Measurements from ENCODE around the gene ADNP2.
"Not testable (repeated sequence)": the region's sequence is repeated elsewhere in the genome, so short reads cannot be mapped to it uniquely, and the experiment has no call there.

The ADNP2 gene

DNA sequence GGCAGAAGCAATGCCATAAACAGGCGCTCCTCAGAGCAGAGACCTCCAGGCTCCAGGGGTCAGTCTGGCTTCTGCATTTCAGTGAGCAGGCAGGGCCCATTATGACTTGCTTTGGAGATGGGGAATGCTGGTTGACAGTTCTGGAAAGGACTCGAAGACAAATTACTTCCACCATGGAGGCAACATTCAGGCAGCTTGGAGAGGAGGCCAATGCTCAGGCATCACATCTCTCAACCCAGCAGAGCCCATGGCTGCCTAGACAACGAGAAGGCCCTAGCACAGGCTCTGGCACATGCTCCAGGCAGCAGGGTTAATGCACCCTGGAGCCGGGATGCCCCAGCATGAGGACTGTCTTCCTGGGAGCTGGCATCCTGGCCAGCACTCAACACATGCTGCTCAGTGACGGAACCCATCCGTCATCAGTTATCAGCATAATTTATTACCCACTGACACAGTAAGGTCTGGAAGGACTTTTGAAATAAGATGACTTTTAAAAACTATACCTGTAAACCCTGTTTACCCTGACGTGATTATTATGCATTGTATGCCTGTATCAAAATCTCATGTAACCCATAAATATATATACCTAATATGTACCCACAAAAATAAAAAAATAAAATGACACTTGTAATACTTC is 52.8 kb downstream of the ADNP2 start:
- no peak overlapping the region for H3K4me3 ChIP-seq (ENCODE audit: extremely low read depth, insufficient read depth, low read length, poor library complexity, severe bottlenecking)
- no peaks in the 10 kb centered on the region for H3K4me1 ChIP-seq (ENCODE audit: control insufficient read depth, insufficient read depth, low read length, poor library complexity, severe bottlenecking)
- peaks cover 16% of the 10 kb centered on the region for H3K9me3 ChIP-seq (ENCODE audit: control insufficient read depth, low read length)
- H3K27ac ChIP-seq (ENCODE audit: low read depth, low read length, severe bottlenecking): no peak overlapping the region
- peaks cover 57% of the 10 kb centered on the region for H3K36me3 ChIP-seq (ENCODE audit: control insufficient read depth, insufficient read depth, low read length)
- 87 to 96% methylated on average over 4 of the region's 7 CpGs for WGBS, 2 experiments (ENCODE audit: insufficient coverage in 2 of 2)

DNA sequence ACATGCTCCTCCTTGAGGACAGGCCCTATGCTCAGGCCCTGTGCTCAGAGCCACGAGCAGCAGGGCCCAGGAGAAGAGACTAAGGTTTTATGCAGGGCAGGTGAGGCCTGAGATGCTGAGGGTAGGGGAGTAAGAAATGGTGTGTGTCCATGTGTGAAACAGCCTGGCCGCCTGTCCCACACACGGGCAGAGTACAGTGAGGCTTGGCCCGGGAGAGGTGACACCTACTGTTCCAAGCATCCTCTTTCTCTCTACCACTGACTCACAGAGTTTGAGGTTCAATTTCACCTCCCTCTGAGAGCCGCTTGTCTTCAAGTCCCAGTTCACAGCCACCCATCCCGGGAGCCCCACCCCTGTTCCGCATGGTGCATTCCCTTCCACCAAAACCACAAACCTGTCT is 54.1 kb downstream of the ADNP2 start:
- WGBS, 2 experiments (ENCODE audit: insufficient coverage in 2 of 2): 88 to 100% methylated on average over 3 to 4 of the region's 7 CpGs
- H3K27ac ChIP-seq (ENCODE audit: low read depth, low read length, severe bottlenecking): no peak overlapping the region
- H3K9me3 ChIP-seq (ENCODE audit: control insufficient read depth, low read length): peaks cover 16% of the 10 kb centered on the region
- H3K4me3 ChIP-seq (ENCODE audit: extremely low read depth, insufficient read depth, low read length, poor library complexity, severe bottlenecking): no peak overlapping the region
- H3K36me3 ChIP-seq (ENCODE audit: control insufficient read depth, insufficient read depth, low read length): peaks cover 52% of the 10 kb centered on the region
- H3K4me1 ChIP-seq (ENCODE audit: control insufficient read depth, insufficient read depth, low read length, poor library complexity, severe bottlenecking): no peaks in the 10 kb centered on the region

- not testable (repeated sequence) for H3K27ac ChIP-seq (ENCODE audit: low read depth, low read length, severe bottlenecking); H3K4me1 ChIP-seq (ENCODE audit: control insufficient read depth, insufficient read depth, low read length, poor library complexity, severe bottlenecking); H3K4me3 ChIP-seq (ENCODE audit: extremely low read depth, insufficient read depth, low read length, poor library complexity, severe bottlenecking)
- 88 to 90% methylated on average over 5 to 8 of the region's 9 CpGs for WGBS, 2 experiments (ENCODE audit: insufficient coverage in 2 of 2)
- Histone ChIP-seq H3K9me3 (ENCODE audit: control insufficient read depth, low read length) (peaks cover 16% of the 10 kb centered on the region), H3K36me3 (ENCODE audit: control insufficient read depth, insufficient read depth, low read length) (peaks cover 37% of the 10 kb centered on the region)
These were observed 55.8 kb downstream of the ADNP2 start for GRCh38 chr18:80164727-80165355.

GRCh38 chr18:80166240-80166639 is 57.2 kb downstream of the ADNP2 start:
- Histone ChIP-seq H3K4me1 (ENCODE audit: control insufficient read depth, insufficient read depth, low read length, poor library complexity, severe bottlenecking) (no peaks in the 10 kb centered on the region), H3K9me3 (ENCODE audit: control insufficient read depth, low read length) (peaks cover 16% of the 10 kb centered on the region), H3K4me3 (ENCODE audit: extremely low read depth, insufficient read depth, low read length, poor library complexity, severe bottlenecking) (no peak overlapping the region), H3K36me3 (ENCODE audit: control insufficient read depth, insufficient read depth, low read length) (peaks cover 24% of the 10 kb centered on the region), H3K27ac (ENCODE audit: low read depth, low read length, severe bottlenecking) (no peak overlapping the region)
- WGBS, 2 experiments (ENCODE audit: insufficient coverage in 2 of 2): 94 to 97% methylated on average over 10 of the region's 10 CpGs

DNA sequence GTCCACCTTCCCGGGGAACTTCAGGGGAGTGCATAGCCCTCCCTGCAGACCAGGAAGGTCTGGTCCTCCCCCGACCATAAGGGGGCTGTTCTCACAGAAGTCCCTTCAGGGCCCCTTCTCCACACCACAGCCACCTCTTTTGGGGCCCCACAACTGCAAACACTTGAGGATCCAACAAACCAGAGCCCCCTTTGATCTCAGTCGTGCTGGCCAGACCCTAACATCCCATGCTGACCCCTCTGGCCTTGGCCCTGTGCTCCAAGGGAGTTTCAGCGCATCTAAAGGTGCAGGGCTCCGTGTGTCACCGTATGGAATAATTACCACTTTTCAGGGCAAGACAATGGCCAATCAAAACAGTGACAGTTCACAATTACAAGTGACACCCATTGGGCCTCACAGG is 57.7 kb downstream of the ADNP2 start:
- 82 to 89% methylated on average over 5 to 6 of the region's 6 CpGs for WGBS, 2 experiments (ENCODE audit: insufficient coverage in 2 of 2)
- Histone ChIP-seq H3K4me1 (ENCODE audit: control insufficient read depth, insufficient read depth, low read length, poor library complexity, severe bottlenecking) (no peaks in the 10 kb centered on the region), H3K36me3 (ENCODE audit: control insufficient read depth, insufficient read depth, low read length) (peaks cover 19% of the 10 kb centered on the region), H3K9me3 (ENCODE audit: control insufficient read depth, low read length) (peaks cover 16% of the 10 kb centered on the region), H3K27ac (ENCODE audit: low read depth, low read length, severe bottlenecking) (no peak overlapping the region), H3K4me3 (ENCODE audit: extremely low read depth, insufficient read depth, low read length, poor library complexity, severe bottlenecking) (no peak overlapping the region)

GRCh38 chr18:80167331-80167730 is 58.3 kb downstream of the ADNP2 start:
- Histone ChIP-seq H3K4me1 (ENCODE audit: control insufficient read depth, insufficient read depth, low read length, poor library complexity, severe bottlenecking) (no peaks in the 10 kb centered on the region), H3K27ac (ENCODE audit: low read depth, low read length, severe bottlenecking) (no peak overlapping the region), H3K4me3 (ENCODE audit: extremely low read depth, insufficient read depth, low read length, poor library complexity, severe bottlenecking) (no peak overlapping the region), H3K36me3 (ENCODE audit: control insufficient read depth, insufficient read depth, low read length) (peaks cover 14% of the 10 kb centered on the region), H3K9me3 (ENCODE audit: control insufficient read depth, low read length) (peaks cover 16% of the 10 kb centered on the region)
- 92 to 93% methylated on average over 6 to 9 of the region's 9 CpGs for WGBS, 2 experiments (ENCODE audit: insufficient coverage in 2 of 2)

- peaks cover 16% of the 10 kb centered on the region for H3K9me3 ChIP-seq (ENCODE audit: control insufficient read depth, low read length)
- no peak overlapping the region for H3K27ac ChIP-seq (ENCODE audit: low read depth, low read length, severe bottlenecking)
- no peak overlapping the region for H3K4me3 ChIP-seq (ENCODE audit: extremely low read depth, insufficient read depth, low read length, poor library complexity, severe bottlenecking)
- 88 to 94% methylated on average over 10 of the region's 13 CpGs for WGBS, 2 experiments (ENCODE audit: insufficient coverage in 2 of 2)
- H3K36me3 ChIP-seq (ENCODE audit: control insufficient read depth, insufficient read depth, low read length): peaks cover 8% of the 10 kb centered on the region
- H3K4me1 ChIP-seq (ENCODE audit: control insufficient read depth, insufficient read depth, low read length, poor library complexity, severe bottlenecking): no peaks in the 10 kb centered on the region
These were observed 58.9 kb downstream of the ADNP2 start for GRCh38 chr18:80167931-80168330.

DNA sequence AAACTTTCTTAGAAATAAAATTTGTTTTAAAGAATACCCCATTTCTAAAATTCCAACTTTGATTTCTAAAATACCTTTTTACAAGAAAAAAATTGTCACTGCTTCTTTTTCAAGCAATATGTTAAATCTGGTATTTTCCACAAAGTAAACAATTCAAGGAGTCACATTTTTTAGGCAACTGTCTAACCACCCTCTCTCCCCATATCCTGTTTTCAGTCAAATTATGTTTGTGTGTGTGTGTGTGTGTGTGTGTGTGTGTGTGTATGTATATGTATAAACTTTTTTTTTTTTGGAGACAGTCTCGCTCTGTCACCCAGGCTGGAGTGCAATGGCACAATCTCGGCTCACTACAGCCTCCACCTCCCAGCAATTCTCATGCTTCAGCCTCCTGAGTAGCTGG is 59.3 kb downstream of the ADNP2 start:
- H3K4me3 ChIP-seq (ENCODE audit: extremely low read depth, insufficient read depth, low read length, poor library complexity, severe bottlenecking): no peak overlapping the region
- no peaks in the 10 kb centered on the region for H3K4me1 ChIP-seq (ENCODE audit: control insufficient read depth, insufficient read depth, low read length, poor library complexity, severe bottlenecking)
- peaks cover 6% of the 10 kb centered on the region for H3K36me3 ChIP-seq (ENCODE audit: control insufficient read depth, insufficient read depth, low read length)
- 80 to 100% methylated on average over 1 of the region's 2 CpGs for WGBS, 2 experiments (ENCODE audit: insufficient coverage in 2 of 2)
- H3K9me3 ChIP-seq (ENCODE audit: control insufficient read depth, low read length): peaks cover 16% of the 10 kb centered on the region
- H3K27ac ChIP-seq (ENCODE audit: low read depth, low read length, severe bottlenecking): no peak overlapping the region

GRCh38 chr18:80168982-80169381 is 59.9 kb downstream of the ADNP2 start:
- H3K9me3 ChIP-seq (ENCODE audit: control insufficient read depth, low read length): peaks cover 15% of the 10 kb centered on the region
- H3K27ac ChIP-seq (ENCODE audit: low read depth, low read length, severe bottlenecking): no peak overlapping the region
- H3K4me1 ChIP-seq (ENCODE audit: control insufficient read depth, insufficient read depth, low read length, poor library complexity, severe bottlenecking): no peaks in the 10 kb centered on the region
- 95 to 96% methylated on average over 12 to 15 of the region's 15 CpGs for WGBS, 2 experiments (ENCODE audit: insufficient coverage in 2 of 2)
- H3K36me3 ChIP-seq (ENCODE audit: control insufficient read depth, insufficient read depth, low read length): peaks cover under 1% of the 10 kb centered on the region
- H3K4me3 ChIP-seq (ENCODE audit: extremely low read depth, insufficient read depth, low read length, poor library complexity, severe bottlenecking): no peak overlapping the region

DNA sequence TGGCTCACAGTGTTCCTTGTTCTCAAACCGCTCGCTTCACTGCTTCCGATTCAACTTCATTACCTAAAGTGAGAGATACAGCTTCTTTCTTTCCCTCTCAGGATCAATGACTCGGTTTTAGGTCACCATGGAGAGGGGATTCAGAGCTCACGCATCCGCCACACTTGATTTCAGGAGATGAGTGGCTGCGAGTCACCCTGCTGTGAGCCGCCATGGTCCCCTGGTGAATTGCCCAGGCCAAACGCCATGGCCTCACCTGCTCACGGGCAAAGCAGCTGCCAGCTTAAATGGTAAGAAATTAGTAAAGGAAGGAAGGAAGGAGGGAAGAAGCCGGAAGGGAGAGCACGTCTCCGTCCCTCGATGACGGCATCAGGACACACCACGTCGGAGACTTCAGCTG is 60.5 kb downstream of the ADNP2 start:
- Histone ChIP-seq H3K4me3 (ENCODE audit: extremely low read depth, insufficient read depth, low read length, poor library complexity, severe bottlenecking) (no peak overlapping the region), H3K4me1 (ENCODE audit: control insufficient read depth, insufficient read depth, low read length, poor library complexity, severe bottlenecking) (no peaks in the 10 kb centered on the region), H3K36me3 (ENCODE audit: control insufficient read depth, insufficient read depth, low read length) (no peaks in the 10 kb centered on the region), H3K27ac (ENCODE audit: low read depth, low read length, severe bottlenecking) (no peak overlapping the region), H3K9me3 (ENCODE audit: control insufficient read depth, low read length) (peaks cover 9% of the 10 kb centered on the region)
- 95 to 96% methylated on average over 14 to 15 of the region's 17 CpGs for WGBS, 2 experiments (ENCODE audit: insufficient coverage in 2 of 2)

DNA sequence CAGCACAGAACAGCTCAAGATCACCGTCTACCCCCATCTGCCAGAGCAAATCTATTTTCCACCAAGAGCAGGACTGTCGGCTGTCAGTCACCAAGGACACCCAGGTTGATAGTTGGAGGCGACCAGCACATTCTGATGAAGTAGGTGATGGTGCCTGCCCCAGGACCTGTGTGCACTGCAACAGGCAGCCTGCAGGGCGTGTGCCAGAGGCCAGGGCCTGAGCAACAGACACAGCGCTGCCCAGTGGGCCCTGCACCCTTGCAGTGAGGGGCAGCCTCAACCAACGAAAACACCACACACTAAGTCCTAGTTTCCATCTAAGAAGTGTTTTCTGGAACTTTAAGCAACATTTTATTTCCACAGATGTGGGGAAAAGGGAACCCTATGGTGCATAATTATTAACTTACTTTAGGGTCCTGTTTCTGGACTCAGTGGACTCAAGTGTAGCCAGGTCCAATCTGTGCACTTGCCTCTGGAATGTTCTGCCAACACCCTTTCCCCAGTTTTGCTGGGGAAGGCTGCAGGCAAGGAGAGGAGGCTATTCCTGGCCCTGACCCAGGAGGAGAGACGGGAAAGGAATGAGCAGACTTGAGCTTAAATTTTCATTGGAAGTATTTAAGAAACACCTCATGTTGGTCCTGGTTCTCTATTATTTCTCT is 61.5 kb downstream of the ADNP2 start:
- Histone ChIP-seq H3K9me3 (ENCODE audit: control insufficient read depth, low read length) (peaks cover 6% of the 10 kb centered on the region), H3K4me1 (ENCODE audit: control insufficient read depth, insufficient read depth, low read length, poor library complexity, severe bottlenecking) (no peaks in the 10 kb centered on the region), H3K27ac (ENCODE audit: low read depth, low read length, severe bottlenecking) (no peak overlapping the region), H3K4me3 (ENCODE audit: extremely low read depth, insufficient read depth, low read length, poor library complexity, severe bottlenecking) (no peak overlapping the region), H3K36me3 (ENCODE audit: control insufficient read depth, insufficient read depth, low read length) (no peaks in the 10 kb centered on the region)
- WGBS, 2 experiments (ENCODE audit: insufficient coverage in 2 of 2): 81 to 93% methylated on average over 5 of the region's 7 CpGs
